Neural crest cell (in vitro differentiated cells): Measurements from ENCODE around the gene CAB39. TPM values are rescaled to one million over a fixed set of nuclear protein-coding genes. Genes with fewer than 3 reads are reported as not detected.
"Not testable (repeated sequence)": the region's sequence is repeated elsewhere in the genome, so short reads cannot be mapped to it uniquely, and the experiment has no call there.

Source experiments
- DNase-seq: peaks from one replicate; pipeline ENCODE4 v3.0.0; 2021; ENCODE audit warnings: low read depth, mixed read lengths, low spot score
- H3K27ac Mint-ChIP-seq: one replicate; pipeline ENCODE4 v1.8.0; 2021; ENCODE audit warnings: mild to moderate bottlenecking, mixed read lengths; ENCODE audit not compliant: unreplicated experiment
- H3K27me3 Mint-ChIP-seq: 2 replicates; pipeline ENCODE4 v1.8.0; 2021; ENCODE audit warnings: low read depth, mild to moderate bottlenecking, mixed read lengths
- H3K36me3 Mint-ChIP-seq: 2 replicates; pipeline ENCODE4 v1.8.0; 2021; ENCODE audit warnings: low read depth, mild to moderate bottlenecking, mixed read lengths
- H3K4me1 Mint-ChIP-seq: 2 replicates; pipeline ENCODE4 v1.8.0; 2021; ENCODE audit warnings: mixed read lengths
- H3K4me3 Mint-ChIP-seq: one replicate; pipeline ENCODE4 v1.8.0; 2021; ENCODE audit warnings: mild to moderate bottlenecking, mixed read lengths
- H3K9me3 Mint-ChIP-seq: 2 replicates; pipeline ENCODE4 v1.8.0; 2021; ENCODE audit warnings: mixed read lengths
- total RNA-seq: library from RNA; stranded (reverse); gene quantifications from 2 replicates; pipeline ENCODE4 v1.2.1, GENCODE V29; 2021
- TF ChIP-seq, protein P1 (sequence below): fragments of 200-600 bp; sonication (generic); conservative IDR thresholded peaks from 2 replicates; pipeline ENCODE4 v1.5.0; 2021; ENCODE audit warnings: antibody characterized with exemption, mild to moderate bottlenecking

The CAB39 gene
- total RNA-seq, 1 donor from 2014 or later: 40.6 TPM

- Mint-ChIP-seq H3K36me3 (no peaks in the 10 kb centered on the region), H3K4me3 (no peak overlapping the region), H3K27ac (no peak overlapping the region), H3K4me1 (no peaks in the 10 kb centered on the region), H3K27me3 (peaks cover 6% of the 10 kb centered on the region), H3K9me3 (no peaks in the 10 kb centered on the region)
- no peak for DNase-seq
- TF ChIP-seq, protein P1, sequence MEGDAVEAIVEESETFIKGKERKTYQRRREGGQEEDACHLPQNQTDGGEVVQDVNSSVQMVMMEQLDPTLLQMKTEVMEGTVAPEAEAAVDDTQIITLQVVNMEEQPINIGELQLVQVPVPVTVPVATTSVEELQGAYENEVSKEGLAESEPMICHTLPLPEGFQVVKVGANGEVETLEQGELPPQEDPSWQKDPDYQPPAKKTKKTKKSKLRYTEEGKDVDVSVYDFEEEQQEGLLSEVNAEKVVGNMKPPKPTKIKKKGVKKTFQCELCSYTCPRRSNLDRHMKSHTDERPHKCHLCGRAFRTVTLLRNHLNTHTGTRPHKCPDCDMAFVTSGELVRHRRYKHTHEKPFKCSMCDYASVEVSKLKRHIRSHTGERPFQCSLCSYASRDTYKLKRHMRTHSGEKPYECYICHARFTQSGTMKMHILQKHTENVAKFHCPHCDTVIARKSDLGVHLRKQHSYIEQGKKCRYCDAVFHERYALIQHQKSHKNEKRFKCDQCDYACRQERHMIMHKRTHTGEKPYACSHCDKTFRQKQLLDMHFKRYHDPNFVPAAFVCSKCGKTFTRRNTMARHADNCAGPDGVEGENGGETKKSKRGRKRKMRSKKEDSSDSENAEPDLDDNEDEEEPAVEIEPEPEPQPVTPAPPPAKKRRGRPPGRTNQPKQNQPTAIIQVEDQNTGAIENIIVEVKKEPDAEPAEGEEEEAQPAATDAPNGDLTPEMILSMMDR: no peak
These were observed 16.0 kb upstream of the CAB39 start for GRCh38 chr2:230696670-230697069.

- H3K27me3 Mint-ChIP-seq: peaks cover 13% of the 10 kb centered on the region
- TF ChIP-seq, protein P1: no peak
- no peak overlapping the region for H3K4me3 Mint-ChIP-seq
- peaks cover 3% of the 10 kb centered on the region for H3K9me3 Mint-ChIP-seq
- DNase-seq: no peak
- no peaks in the 10 kb centered on the region for H3K4me1 Mint-ChIP-seq
- peaks cover 3% of the 10 kb centered on the region for H3K36me3 Mint-ChIP-seq
- H3K27ac Mint-ChIP-seq: no peak overlapping the region
These were observed 15.0 kb upstream of the CAB39 start for GRCh38 chr2:230697676-230698075.

DNA sequence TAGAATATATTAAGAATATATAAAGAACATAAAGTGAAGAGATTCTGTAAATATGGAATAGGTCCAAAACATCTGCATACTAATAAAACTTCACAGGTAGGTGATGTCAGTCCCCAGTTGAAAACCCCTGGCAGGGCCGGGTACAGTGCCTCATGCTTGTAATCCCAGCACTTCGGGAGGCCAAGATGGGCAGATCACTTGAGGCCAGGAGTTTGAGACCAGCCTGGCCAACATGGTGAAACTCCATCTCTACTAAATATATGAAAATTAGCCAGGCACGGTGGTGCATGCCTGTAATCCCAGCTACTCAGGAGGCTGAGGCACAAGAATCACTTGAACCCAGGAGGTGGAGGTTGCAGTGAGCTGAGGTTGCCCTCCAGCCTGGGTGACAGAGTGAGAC lies 13.9 kb upstream of the CAB39 start:
- H3K4me1 Mint-ChIP-seq, H3K36me3 Mint-ChIP-seq, H3K4me3 Mint-ChIP-seq, H3K27ac Mint-ChIP-seq, DNase-seq, H3K9me3 Mint-ChIP-seq: not testable (repeated sequence)
- H3K27me3 Mint-ChIP-seq: peaks cover 15% of the 10 kb centered on the region

- TF ChIP-seq, protein P1: no peak
- Mint-ChIP-seq H3K9me3 (peaks cover 7% of the 10 kb centered on the region), H3K4me1 (no peaks in the 10 kb centered on the region), H3K4me3 (no peak overlapping the region), H3K27me3 (peaks cover 20% of the 10 kb centered on the region), H3K27ac (no peak overlapping the region), H3K36me3 (peaks cover 5% of the 10 kb centered on the region)
- DNase-seq: no peak
These were observed 12.2 kb upstream of the CAB39 start for GRCh38 chr2:230700447-230700846.

GRCh38 chr2:230701308-230701707 lies 11.3 kb upstream of the CAB39 start:
- Mint-ChIP-seq H3K4me1 (no peaks in the 10 kb centered on the region), H3K27me3 (peaks cover 26% of the 10 kb centered on the region), H3K36me3 (peaks cover 5% of the 10 kb centered on the region), H3K9me3 (peaks cover 7% of the 10 kb centered on the region), H3K4me3 (no peak overlapping the region), H3K27ac (no peak overlapping the region)
- DNase-seq: no peak
- TF ChIP-seq, protein P1: no peak

GRCh38 chr2:230702457-230702856 lies 10.2 kb upstream of the CAB39 start:
- H3K36me3 Mint-ChIP-seq, H3K27ac Mint-ChIP-seq, H3K4me3 Mint-ChIP-seq, DNase-seq, H3K9me3 Mint-ChIP-seq, H3K4me1 Mint-ChIP-seq: not testable (repeated sequence)
- peaks cover 32% of the 10 kb centered on the region for H3K27me3 Mint-ChIP-seq

GRCh38 chr2:230703514-230703913 lies 9.1 kb upstream of the CAB39 start:
- no peak for DNase-seq
- TF ChIP-seq, protein P1: no peak
- Mint-ChIP-seq H3K27ac (no peak overlapping the region), H3K4me3 (no peak overlapping the region), H3K36me3 (peaks cover 5% of the 10 kb centered on the region), H3K4me1 (no peaks in the 10 kb centered on the region), H3K9me3 (peaks cover 7% of the 10 kb centered on the region), H3K27me3 (peaks cover 42% of the 10 kb centered on the region)
